ENCODE results near the gene BARX2.

- TF ChIP-seq EZH2 (IDR thresholded peaks at IDR 0.05) (no peak), SIN3A (IDR thresholded peaks at IDR 0.05; ENCODE audit: low read depth) (no peak), POLR2A (IDR thresholded peaks at IDR 0.05; ENCODE audit: borderline replicate concordance, extremely low read depth, insufficient read depth, insufficient read length) (no peak), MAX (IDR thresholded peaks at IDR 0.05) (no peak), YY1 (IDR thresholded peaks at IDR 0.05; ENCODE audit: extremely low read depth, insufficient replicate concordance, low read depth, low read length) (no peak), RAD21 (IDR thresholded peaks at IDR 0.05; ENCODE audit: low read depth) (no peak), SRF (IDR thresholded peaks at IDR 0.05; ENCODE audit: low read depth) (no peak), ZFX (IDR thresholded peaks at IDR 0.05) (no peak), ATF3 (IDR thresholded peaks at IDR 0.05) (no peak), FOSL1 (IDR thresholded peaks at IDR 0.05; ENCODE audit: low read depth) (no peak), EZH2phosphoT487 (IDR thresholded peaks at IDR 0.05; ENCODE audit: borderline replicate concordance) (no peak)
- TF ChIP-seq, protein P1, sequence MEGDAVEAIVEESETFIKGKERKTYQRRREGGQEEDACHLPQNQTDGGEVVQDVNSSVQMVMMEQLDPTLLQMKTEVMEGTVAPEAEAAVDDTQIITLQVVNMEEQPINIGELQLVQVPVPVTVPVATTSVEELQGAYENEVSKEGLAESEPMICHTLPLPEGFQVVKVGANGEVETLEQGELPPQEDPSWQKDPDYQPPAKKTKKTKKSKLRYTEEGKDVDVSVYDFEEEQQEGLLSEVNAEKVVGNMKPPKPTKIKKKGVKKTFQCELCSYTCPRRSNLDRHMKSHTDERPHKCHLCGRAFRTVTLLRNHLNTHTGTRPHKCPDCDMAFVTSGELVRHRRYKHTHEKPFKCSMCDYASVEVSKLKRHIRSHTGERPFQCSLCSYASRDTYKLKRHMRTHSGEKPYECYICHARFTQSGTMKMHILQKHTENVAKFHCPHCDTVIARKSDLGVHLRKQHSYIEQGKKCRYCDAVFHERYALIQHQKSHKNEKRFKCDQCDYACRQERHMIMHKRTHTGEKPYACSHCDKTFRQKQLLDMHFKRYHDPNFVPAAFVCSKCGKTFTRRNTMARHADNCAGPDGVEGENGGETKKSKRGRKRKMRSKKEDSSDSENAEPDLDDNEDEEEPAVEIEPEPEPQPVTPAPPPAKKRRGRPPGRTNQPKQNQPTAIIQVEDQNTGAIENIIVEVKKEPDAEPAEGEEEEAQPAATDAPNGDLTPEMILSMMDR (IDR thresholded peaks at IDR 0.05 in 2 of 3, conservative IDR thresholded peaks at IDR 0.05 in 1 of 3; ENCODE audit: borderline replicate concordance in 1 of 3, insufficient read depth in 1 of 3, low read depth in 2 of 3, low read length in 2 of 3): no peak
These were observed 60.9 kb downstream of the BARX2 start for GRCh38 chr11:129436573-129436972.
